Inflammatory macrophage treated with lipopolysaccharide for 1 hour (primary cell): ENCODE results near the gene ARSA.
"Not testable (repeated sequence)": the region's sequence is repeated elsewhere in the genome, so short reads cannot be mapped to it uniquely, and the experiment has no call there.

Experiments
- DNase-seq, 2 donors: peaks; one replicate each; pipeline ENCODE4 v3.0.0-alpha.2; 2020 to 2022

ARSA gene

DNA sequence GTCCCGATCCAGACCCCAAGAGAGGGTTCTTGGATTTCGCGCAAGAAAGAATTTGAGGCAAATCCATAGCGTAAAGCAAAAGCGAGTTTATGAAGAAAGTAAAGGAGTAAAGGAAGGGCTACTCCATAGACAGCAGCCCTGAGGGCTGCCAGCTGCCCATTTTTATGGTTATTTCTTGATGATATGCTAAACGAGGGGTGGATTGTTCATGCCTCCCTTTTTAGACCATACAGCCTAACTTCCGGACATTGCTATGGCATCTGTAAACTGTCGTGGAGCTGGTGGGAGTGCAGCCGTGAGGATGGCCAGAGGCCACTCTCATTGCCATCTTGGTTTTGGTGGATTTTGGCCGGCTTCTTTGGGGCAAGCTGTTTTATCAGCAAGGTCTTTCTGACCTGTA lies 25.3 kb upstream of the ARSA start:
- no peak for DNase-seq

- DNase-seq, result not testable (repeated sequence)
Measured at GRCh38 chr22:50643821-50644101, 15.8 kb upstream of the ARSA start.

- DNase-seq, result not testable (repeated sequence)
Measured at GRCh38 chr22:50643021-50643820, 15.3 kb upstream of the ARSA start.

GRCh38 chr22:50641696-50642607 lies 14.0 kb upstream of the ARSA start:
- DNase-seq, result peak in 1 of 2 donors; percentile 5

DNA sequence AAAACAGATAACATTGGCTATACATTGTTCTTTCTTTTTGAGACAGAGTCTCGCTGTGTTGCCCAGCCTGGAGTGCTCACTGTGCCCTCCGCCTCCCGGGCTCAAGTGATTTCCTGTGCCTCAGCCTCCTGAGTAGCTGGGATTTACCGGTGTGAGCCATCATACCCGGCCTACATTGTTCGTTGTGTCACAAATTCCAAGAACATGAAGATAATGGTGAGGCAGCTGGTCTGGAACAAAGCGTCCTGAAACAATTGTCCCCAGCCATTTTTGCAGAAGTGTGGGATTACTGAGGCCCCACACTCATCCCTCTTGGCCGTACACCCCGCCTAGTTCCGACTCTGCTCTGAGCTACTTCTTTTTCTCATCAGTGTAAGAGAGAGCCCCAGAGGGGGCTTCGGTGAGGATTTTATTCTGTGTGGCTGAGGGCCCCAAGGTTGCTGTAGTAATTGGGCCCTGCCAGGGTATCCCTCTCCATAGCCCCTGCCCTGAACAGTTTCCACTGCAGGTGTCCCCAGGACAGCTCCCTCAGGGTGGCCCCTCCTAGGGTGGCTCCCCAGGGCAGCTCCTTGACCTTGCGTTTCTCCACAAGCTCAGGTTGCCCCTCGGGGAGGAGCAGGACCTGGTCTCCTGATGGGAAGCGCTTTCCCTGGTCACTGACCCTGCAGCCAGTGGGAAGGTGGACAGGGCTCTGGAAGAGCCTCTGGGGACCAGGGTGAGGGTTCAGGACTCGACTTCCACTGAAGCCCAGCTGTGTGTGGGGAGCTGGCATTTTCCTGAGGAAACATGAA lies 13.1 kb upstream of the ARSA start:
- no peak for DNase-seq

GRCh38 chr22:50640296-50640695 lies 12.3 kb upstream of the ARSA start:
- DNase-seq, result not testable (repeated sequence)

DNA sequence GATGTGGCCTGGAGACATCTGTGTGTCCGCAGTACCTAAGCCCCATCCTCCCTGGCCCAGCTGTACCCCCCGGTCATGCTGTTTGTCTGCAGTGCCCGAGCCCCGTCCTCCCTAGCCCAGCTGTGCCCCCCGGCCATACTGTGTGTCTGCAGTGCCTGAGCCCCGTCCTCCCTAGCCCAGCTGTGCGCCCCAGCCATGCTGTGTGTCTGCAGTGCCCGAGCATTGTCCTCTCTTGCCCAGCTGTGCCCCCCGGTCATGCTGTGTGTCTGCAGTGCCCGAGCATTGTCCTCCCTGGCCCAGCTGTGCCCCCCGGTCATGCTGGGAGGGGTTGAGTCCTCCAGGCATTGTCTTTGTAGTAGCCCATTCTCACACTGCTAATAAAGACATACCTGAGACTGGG lies 7.6 kb upstream of the ARSA start:
- no peak for DNase-seq

GRCh38 chr22:50633771-50634170 lies 5.8 kb upstream of the ARSA start:
- DNase-seq, result no peak

- DNase-seq, result no peak
Measured at GRCh38 chr22:50633086-50633485, 5.1 kb upstream of the ARSA start.

DNA sequence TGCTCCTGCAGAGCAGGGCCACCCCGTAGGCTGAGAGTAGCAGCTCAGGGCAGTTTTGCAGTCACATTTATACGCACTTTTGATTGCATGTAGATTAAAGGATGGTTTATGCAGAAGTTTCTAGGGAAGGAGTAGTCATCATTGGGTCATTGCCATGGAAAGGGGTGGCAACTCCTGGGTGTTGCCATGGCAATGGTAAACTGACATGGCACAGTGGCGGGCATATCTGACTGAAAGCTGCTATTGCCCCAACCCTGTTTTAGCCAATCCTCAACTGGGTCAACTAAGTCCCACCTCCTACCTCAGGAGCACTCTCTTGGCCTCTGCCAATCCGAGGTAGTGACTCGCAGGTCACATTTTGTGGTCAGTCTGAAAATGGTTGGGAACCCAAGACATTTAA lies 2.4 kb upstream of the ARSA start:
- no peak for DNase-seq

DNA sequence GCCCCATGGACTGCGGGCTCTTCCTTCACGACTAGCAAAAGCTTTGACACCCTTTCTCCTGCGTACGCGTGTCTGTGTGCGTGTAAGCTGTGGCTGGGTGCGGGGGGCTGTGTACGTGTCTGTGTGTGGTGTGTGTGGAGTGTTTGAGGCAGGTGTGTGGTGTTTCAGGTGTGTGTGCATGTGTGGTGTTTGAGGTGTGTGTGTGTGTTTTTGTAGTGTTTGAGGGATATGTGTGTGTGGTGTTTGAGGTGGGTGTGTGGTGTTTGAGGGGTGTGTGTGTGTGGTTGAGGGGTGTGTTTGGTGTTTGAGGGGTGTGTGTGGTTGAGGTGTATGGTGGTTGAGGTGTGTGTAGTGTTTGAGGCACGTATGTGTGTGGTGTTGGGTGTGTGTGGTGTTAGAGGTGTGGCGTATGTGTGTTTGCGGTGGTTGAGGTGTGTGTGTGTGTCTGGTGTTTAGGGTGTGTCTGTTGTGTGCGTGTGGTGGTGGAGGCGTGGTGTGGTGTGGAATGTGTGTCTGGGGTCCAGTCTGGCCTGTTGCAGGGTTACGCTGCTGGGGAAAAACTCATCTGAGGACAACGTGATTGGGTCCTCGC lies 687 bp upstream of the ARSA start:
- no peak for DNase-seq

GRCh38 chr22:50626850-50627641 lies 906 bp downstream of the ARSA start:
- DNase-seq, result no peak

DNA sequence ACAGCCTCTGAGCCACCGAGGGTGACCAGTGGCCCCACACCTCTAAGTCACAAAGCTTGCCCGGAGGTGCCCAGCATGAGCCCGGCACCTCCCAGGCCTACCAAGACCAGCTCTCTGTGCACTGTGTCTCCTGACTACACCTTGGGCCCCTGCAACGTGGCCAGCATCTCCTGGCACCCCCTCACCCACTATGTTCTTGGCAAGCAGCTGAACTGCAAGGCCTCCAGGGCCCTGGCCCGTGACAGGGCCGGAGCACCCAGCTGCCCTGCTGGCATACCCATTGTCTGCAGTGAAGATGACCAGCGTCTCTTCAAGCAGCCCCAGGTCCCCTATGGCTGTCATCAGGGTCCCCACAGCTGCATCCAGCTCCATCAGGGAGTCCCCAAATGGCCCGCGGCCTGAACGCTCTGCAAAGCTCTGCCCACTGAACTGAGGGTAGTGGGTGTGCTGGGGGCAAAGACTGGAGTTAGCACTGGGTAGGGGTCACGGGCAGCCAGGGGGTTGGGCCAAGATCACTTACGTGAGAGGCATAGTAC lies 1.6 kb downstream of the ARSA start:
- no peak for DNase-seq

DNA sequence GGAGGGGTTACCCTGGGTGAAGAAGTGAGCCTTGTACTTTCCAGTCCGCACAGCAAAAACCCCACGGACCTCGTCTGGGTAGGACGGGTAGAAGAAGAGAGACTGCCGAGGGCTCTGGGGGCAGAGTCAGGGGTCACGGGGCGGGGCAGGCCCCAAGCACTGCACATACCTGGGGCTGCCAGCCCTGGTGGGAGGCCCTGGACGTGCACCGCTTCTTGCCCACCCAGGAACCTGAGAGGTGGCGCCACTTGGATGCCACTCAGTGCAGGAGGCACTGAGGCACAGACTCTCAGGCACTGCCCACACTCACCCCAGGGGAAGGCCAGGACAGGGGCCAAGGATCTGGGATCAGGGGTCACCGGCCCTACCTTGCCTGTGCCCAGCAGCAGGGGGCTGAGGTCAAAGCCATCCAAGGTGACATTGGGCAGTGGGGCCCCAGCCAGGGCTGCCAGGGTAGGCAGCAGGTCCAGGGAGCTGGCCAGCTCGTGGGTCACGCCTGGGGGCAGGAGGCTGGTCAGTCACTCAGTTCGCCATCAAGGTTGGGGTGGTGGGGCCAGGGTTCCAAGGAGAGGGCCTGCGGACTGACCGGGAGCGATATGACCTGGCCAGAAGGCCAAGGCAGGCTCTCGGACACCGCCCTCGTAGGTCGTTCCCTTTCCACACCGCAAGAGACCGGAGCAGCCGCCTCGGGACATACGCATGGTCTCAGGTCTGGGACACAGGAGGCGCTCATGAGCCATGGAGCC lies 2.2 kb downstream of the ARSA start:
- no peak for DNase-seq

GRCh38 chr22:50625131-50625567 lies 2.8 kb downstream of the ARSA start:
- no peak for DNase-seq

- no peak for DNase-seq
Measured at GRCh38 chr22:50624347-50625130, 3.4 kb downstream of the ARSA start.

- DNase-seq, result no peak
Measured at GRCh38 chr22:50622723-50623327, 5.1 kb downstream of the ARSA start.

DNA sequence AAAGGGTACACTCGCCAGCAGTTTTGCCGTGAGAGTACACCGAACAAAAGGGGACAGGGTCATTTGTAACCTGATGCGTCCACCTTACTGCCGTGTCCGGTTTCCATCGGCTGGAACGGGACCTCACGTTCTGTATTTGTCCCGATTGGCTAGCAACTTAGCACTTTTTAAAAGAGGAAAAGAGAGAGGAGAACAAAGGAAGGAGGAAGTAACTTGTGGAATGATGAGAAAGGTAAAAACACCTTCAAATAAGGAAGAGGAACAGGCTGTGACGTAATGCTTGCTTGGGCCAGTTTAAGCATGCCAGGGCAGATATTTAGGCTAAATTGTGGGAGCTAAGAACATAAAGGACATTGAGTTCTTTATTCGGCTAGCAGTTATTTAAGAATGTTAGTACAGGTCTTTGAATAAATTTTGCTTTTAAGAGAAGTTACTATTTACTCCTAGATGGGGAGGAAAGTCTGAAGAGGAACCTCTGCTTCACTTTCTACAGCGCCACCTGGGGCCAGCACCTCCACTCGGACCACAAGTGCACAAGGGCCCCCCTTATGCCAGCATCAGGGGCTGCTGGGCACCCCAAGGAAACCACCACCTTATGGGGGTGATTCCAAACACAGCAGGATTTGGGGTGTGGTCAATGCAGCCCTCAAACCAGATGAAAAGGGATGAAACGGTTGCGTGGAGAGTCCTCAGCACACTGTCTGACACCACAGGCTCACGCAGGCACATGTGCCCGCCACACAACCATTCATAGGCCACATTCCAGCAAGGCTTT lies 5.8 kb downstream of the ARSA start:
- DNase-seq, result peak in 1 of 2 donors; percentile 11

GRCh38 chr22:50621356-50621880 lies 6.5 kb downstream of the ARSA start:
- peak; percentile 33 for DNase-seq
